HepG2 (cell line): ENCODE data around the gene GRIP2. TPM values are rescaled to one million over a fixed set of nuclear protein-coding genes. Genes with fewer than 3 reads are reported as not detected.

Source experiments
- ATAC-seq: fragments of 200-7000 bp; cut with Tn5 transposase; 3 replicates; pipeline ENCODE4 v1.9.1; 2020; ENCODE audit warnings: mild to moderate bottlenecking, moderate library complexity
- BruUV-seq: library from RNA; stranded (reverse); fragments of 400-500 nt; replicated peaks from 2 replicates; lab custom pipeline; 2021; lab: Mats Ljungman, UMichigan
- CTCF ChIA-PET: fragments of 300-600 bp; formaldehyde crosslinking; extraction: SDS; loops from one replicate; lab custom pipeline; 2021; ENCODE audit warnings: low total read pairs, inconsistent platforms, low intra/inter-chr PET ratio; lab: Yijun Ruan, JAX
- POLR2A ChIA-PET: fragments of 350-600 bp; sonication (Branson Sonifier 250); formaldehyde crosslinking; loops from one replicate; lab custom pipeline; 2020; ENCODE audit warnings: antibody characterized with exemption, inconsistent platforms; lab: Yijun Ruan, JAX
- DNase-seq: peaks from one replicate; pipeline ENCODE4 v3.0.0-alpha.2; 2015; ENCODE audit warnings: low spot score
- FAIRE-seq: peaks from 3 replicates; lab custom pipeline; 2011; peaks lifted over from hg19 to GRCh38; lab: Jason Lieb, UNC
- H2AFZ ChIP-seq: one replicate; pipeline ENCODE4 v1.6.1; 2011; ENCODE audit warnings: low read length, inconsistent platforms
- H3K27ac ChIP-seq: fragments of 300-600 bp; 3 replicates; pipeline ENCODE4 v1.8.0; 2011; ENCODE audit warnings: mixed run types, mild to moderate bottlenecking, mixed read lengths, low read length, inconsistent platforms; ENCODE audit not compliant: insufficient read depth; ENCODE audit errors: extremely low read length
- H3K27me3 ChIP-seq, 2 experiments: fragments of 200-600 bp in 1 of 2; 2 replicates in 1 of 2; 3 replicates in 1 of 2; pipeline versions ENCODE4 v1.6.0 to v1.8.0; 2011; ENCODE audit warnings: low read length in 2 of 2, mild to moderate bottlenecking in 2 of 2, moderate library complexity in 2 of 2, inconsistent platforms in 1 of 2; ENCODE audit not compliant: insufficient read depth in 2 of 2, control insufficient read depth in 1 of 2
- H3K36me3 ChIP-seq, 2 experiments: fragments of 200-600 bp in 1 of 2; replicated peaks in 1 of 2; 2 replicates in 1 of 2; 3 replicates in 1 of 2; pipeline versions ENCODE4 v1.5.1 to v1.8.0; 2011; ENCODE audit warnings: low read length in 2 of 2, inconsistent platforms in 1 of 2; ENCODE audit not compliant: insufficient read depth in 2 of 2, control insufficient read depth in 1 of 2
- H3K4me1 ChIP-seq: 2 replicates; pipeline ENCODE4 v1.5.1; 2012; ENCODE audit warnings: low read length, inconsistent platforms; ENCODE audit not compliant: insufficient read depth
- H3K4me2 ChIP-seq: 2 replicates; pipeline ENCODE4 v1.6.0; 2011; ENCODE audit warnings: low read depth, low read length, inconsistent platforms
- H3K4me3 ChIP-seq, 3 experiments: fragments of 200-600 bp in 1 of 3; sonication (generic), shearing (Covaris generic) in 1 of 3; replicated peaks in 1 of 3; 2 replicates each; pipeline ENCODE4 v1.5.1; 2011 to 2016; ENCODE audit warnings: low read length in 3 of 3, inconsistent platforms in 2 of 3, low read depth in 2 of 3, mild to moderate bottlenecking in 2 of 3, control low read depth in 1 of 3, mixed read lengths in 1 of 3; ENCODE audit not compliant: insufficient read depth in 1 of 3
- H3K79me2 ChIP-seq: one replicate; pipeline ENCODE4 v1.6.1; 2011; ENCODE audit warnings: low read length, inconsistent platforms; ENCODE audit not compliant: insufficient read depth
- H3K9ac ChIP-seq: 2 replicates; pipeline ENCODE4 v1.6.0; 2011; ENCODE audit warnings: mild to moderate bottlenecking, low read depth, low read length, inconsistent platforms; ENCODE audit not compliant: insufficient read depth
- H3K9me3 ChIP-seq: 2 replicates; pipeline ENCODE4 v1.5.1; 2012; ENCODE audit warnings: mild to moderate bottlenecking, low read length
- H4K20me1 ChIP-seq: 2 replicates; pipeline ENCODE4 v1.6.0; 2011; ENCODE audit warnings: inconsistent platforms, mild to moderate bottlenecking, low read length, moderate library complexity; ENCODE audit not compliant: insufficient read depth
- ATF5 ChIP-seq: sonication (generic); formaldehyde crosslinking; IDR thresholded peaks from 2 replicates; pipeline ENCODE4 v1.4.0; 2020; ENCODE audit warnings: mild to moderate bottlenecking, low read depth, missing genetic modification reagents
- DBP ChIP-seq: sonication (generic); formaldehyde crosslinking; IDR thresholded peaks from 2 replicates; pipeline ENCODE4 v1.4.0; 2020; ENCODE audit warnings: missing genetic modification reagents; ENCODE audit errors: not compliant biosample characterization
- GMEB1 ChIP-seq: sonication (generic); formaldehyde crosslinking; IDR thresholded peaks from 2 replicates; pipeline ENCODE4 v1.5.1; 2020; ENCODE audit warnings: missing genetic modification reagents, mild to moderate bottlenecking, borderline replicate concordance
- MATR3 ChIP-seq: sonication (generic); formaldehyde crosslinking; IDR thresholded peaks from 2 replicates; pipeline ENCODE4 v1.4.0; 2020; ENCODE audit warnings: missing genetic modification reagents
- NFIB ChIP-seq: sonication (generic); formaldehyde crosslinking; IDR thresholded peaks from 2 replicates; pipeline ENCODE4 v1.9.0; 2021; ENCODE audit warnings: missing genetic modification reagents, mild to moderate bottlenecking, borderline replicate concordance
- PRDM15 ChIP-seq: sonication (generic); formaldehyde crosslinking; IDR thresholded peaks from 2 replicates; pipeline ENCODE4 v1.4.0; 2020; ENCODE audit warnings: missing genetic modification reagents
- PRPF4 ChIP-seq: fragments of 200-400 bp; formaldehyde crosslinking; IDR thresholded peaks from 2 replicates; pipeline ENCODE4 v1.6.1; 2016; ENCODE audit warnings: low read length, low read depth; ENCODE audit not compliant: poor library complexity, severe bottlenecking
- RFXAP ChIP-seq: sonication (generic); formaldehyde crosslinking; IDR thresholded peaks from 2 replicates; pipeline ENCODE4 v1.4.0; 2020; ENCODE audit warnings: missing genetic modification reagents, borderline replicate concordance
- SRY ChIP-seq: sonication (generic); formaldehyde crosslinking; IDR thresholded peaks from 2 replicates; pipeline ENCODE4 v1.8.0; 2022; ENCODE audit warnings: mild to moderate bottlenecking, missing genetic modification reagents
- THRA ChIP-seq: sonication (generic); formaldehyde crosslinking; IDR thresholded peaks from 2 replicates; pipeline ENCODE4 v1.4.0; 2020; ENCODE audit warnings: missing genetic modification reagents, borderline replicate concordance
- TP53 ChIP-seq: sonication (generic); formaldehyde crosslinking; conservative IDR thresholded peaks from 2 replicates; pipeline ENCODE4 v1.4.0; 2020; ENCODE audit warnings: missing genetic modification reagents
- ZC3H13 ChIP-seq: sonication (generic); formaldehyde crosslinking; IDR thresholded peaks from 2 replicates; pipeline ENCODE4 v1.8.1; 2023; ENCODE audit warnings: mild to moderate bottlenecking, missing genetic modification reagents, moderate library complexity
- ZFP37 ChIP-seq: sonication (generic); formaldehyde crosslinking; IDR thresholded peaks from 2 replicates; pipeline ENCODE4 v1.4.0; 2020; ENCODE audit warnings: missing genetic modification reagents, borderline replicate concordance
- ZMAT5 ChIP-seq: sonication (generic); formaldehyde crosslinking; IDR thresholded peaks from 2 replicates; pipeline ENCODE4 v1.5.0; 2020; ENCODE audit warnings: mild to moderate bottlenecking, low read depth, missing genetic modification reagents, borderline replicate concordance
- ZNF333 ChIP-seq: sonication (generic); formaldehyde crosslinking; IDR thresholded peaks from 2 replicates; pipeline ENCODE4 v1.4.0; 2020; ENCODE audit warnings: mild to moderate bottlenecking, missing genetic modification reagents, borderline replicate concordance
- ZNF337 ChIP-seq: sonication (generic); formaldehyde crosslinking; IDR thresholded peaks from 2 replicates; pipeline ENCODE4 v1.5.1; 2020; ENCODE audit warnings: missing genetic modification reagents, low read depth, mild to moderate bottlenecking, borderline replicate concordance
- WGBS: methylation state at CpG from one replicate; pipeline ENCODE4 v1.1.6; 2017; ENCODE audit warnings: low lambda C conversion rate; 5-methylcytosine and 5-hydroxymethylcytosine counted together
- in situ Hi-C: cut with HindIII; loops from 2 replicates; pipeline ENCODE4 v1.10.0; 2017; ENCODE audit warnings: low pct_unique_long_range_greater_than_20kb; ENCODE audit not compliant: extremely low pct_ligation_motif_present
- intact Hi-C: fragments of 100-400 bp; cut with micrococcal nuclease; formaldehyde crosslinking; loops from one replicate; pipeline ENCODE4 v1.10.0; 2022; ENCODE audit not compliant: unreplicated experiment
- polyA plus RNA-seq, 8 experiments: library from polyadenylated mRNA; depleted of rRNA in 3 of 8; stranded (reverse) in 7 of 8; unstranded in 1 of 8; fragments of >200 nt; fragmentation: Illumina TruSeq in 4 of 8; extraction: Trizol in 4 of 8; gene quantifications; 2 replicates each; pipeline versions ENCODE4 v1.2.1 to v1.2.3, GENCODE V29; 2011 to 2016; ENCODE audit warnings: low read depth in 4 of 8, missing spikeins in 1 of 8, mixed read lengths in 1 of 8; ENCODE audit not compliant: insufficient read depth in 1 of 8
- total RNA-seq, 5 experiments: library from RNA; depleted of rRNA; stranded (reverse); fragments of >200 nt; fragmentation: Illumina TruSeq; extraction: Trizol; gene quantifications; 2 replicates each; pipeline ENCODE4 v1.2.3, GENCODE V29; 2016; ENCODE audit warnings: low read depth in 1 of 5

Gene GRIP2
- total and polyA plus RNA-seq, 2 of the 13 experiments (the other 11 are each of a cell fraction or from before 2014, with no cell fraction given) = 0.11 to 0.24 TPM

- H3K36me3 ChIP-seq = no peaks in the 10 kb centered on the region
- H4K20me1 ChIP-seq = no peaks in the 10 kb centered on the region
- no peaks in the 10 kb centered on the region for H3K4me1 ChIP-seq
- no peaks in the 10 kb centered on the region for H3K79me2 ChIP-seq
- no peak for DNase-seq
- no peaks in the 10 kb centered on the region for H3K9me3 ChIP-seq
- CTCF ChIA-PET = no interaction called here
- no TSS peak for BruUV-seq
- no peak overlapping the region for H3K4me2 ChIP-seq
- H3K4me3 ChIP-seq = no peak overlapping the region
- H3K27ac ChIP-seq = no peak overlapping the region
- peaks cover 6 to 23% of the 10 kb centered on the region in 2 experiments; a peak in 4 of 5 replicates for H3K27me3 ChIP-seq
- H3K9ac ChIP-seq = no peak overlapping the region
- FAIRE-seq = no peak
- intact Hi-C loops (no loop called here), in situ Hi-C loops (no loop called here)
- no peak for ATAC-seq
- 0% methylated on average over 1 of the region's 6 CpGs for WGBS
- H2AFZ ChIP-seq = no peak overlapping the region
- POLR2A ChIA-PET = no interaction called here
- TF ChIP-seq ZNF333 (CRISPR knock-in tag) (no peak), ZC3H13 (CRISPR knock-in tag) (no peak), PRPF4 (no peak), DBP (no peak), SRY (CRISPR knock-in tag) (no peak), PRDM15 (CRISPR knock-in tag) (no peak), TP53 (no peak), NFIB (CRISPR knock-in tag) (no peak), RFXAP (CRISPR knock-in tag) (no peak), ZNF337 (CRISPR knock-in tag) (no peak), ZMAT5 (no peak), THRA (CRISPR knock-in tag) (no peak), GMEB1 (CRISPR knock-in tag) (no peak), ZFP37 (CRISPR knock-in tag) (no peak), MATR3 (no peak), ATF5 (CRISPR knock-in tag) (no peak)
These were observed 4.5 kb downstream of the GRIP2 start for GRCh38 chr3:14535616-14536015.
